Stimulated activated CD8-positive, alpha-beta memory T cell treated with anti-CD3 and anti-CD28 coated beads, Interleukin-12 subunit alpha, Interleukin-12 subunit beta, amount 100 ng/mL, for 24 hours (primary cell): ENCODE data around the gene JARID2.

Experiments
- DNase-seq: peaks from one replicate; pipeline ENCODE4 v3.0.0-alpha.2; 2020; ENCODE audit errors: extremely low read depth

Gene JARID2

GRCh38 chr6:15416932-15417509 lies 171.2 kb downstream of the JARID2 start:
- DNase-seq, result no peak

GRCh38 chr6:15417811-15418210 lies 171.9 kb downstream of the JARID2 start:
- no peak for DNase-seq

GRCh38 chr6:15419493-15419892 lies 173.6 kb downstream of the JARID2 start:
- no peak for DNase-seq

DNA sequence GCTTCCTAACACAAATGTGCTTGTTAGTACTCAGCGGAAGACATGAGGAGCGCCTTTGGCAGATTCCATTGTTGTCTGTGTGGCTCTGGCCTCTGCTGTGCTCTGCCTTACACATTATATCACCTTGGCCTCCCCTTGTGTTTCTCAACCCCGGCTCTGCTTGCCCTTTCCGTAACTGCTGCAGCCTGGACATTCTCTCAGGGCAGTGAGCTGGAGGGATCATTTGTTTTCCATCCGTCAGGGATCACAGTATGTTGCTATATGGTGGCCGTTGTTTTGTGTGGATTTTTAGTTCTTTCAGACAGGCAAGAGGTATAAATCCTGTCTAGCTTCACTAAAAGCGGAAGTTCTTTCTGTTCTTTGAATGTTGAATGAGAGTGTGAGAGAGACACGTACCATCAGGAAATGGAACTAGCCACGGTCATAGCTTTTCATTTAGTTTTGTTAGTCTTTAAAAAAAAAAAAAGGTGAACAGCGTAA lies 175.1 kb downstream of the JARID2 start:
- DNase-seq, result no peak

GRCh38 chr6:15421945-15422733 lies 176.3 kb downstream of the JARID2 start:
- DNase-seq, result no peak

- DNase-seq, result no peak
Observed at GRCh38 chr6:15423286-15423993, 177.6 kb downstream of the JARID2 start.

GRCh38 chr6:15425947-15426346 lies 180.1 kb downstream of the JARID2 start:
- DNase-seq, result no peak

DNA sequence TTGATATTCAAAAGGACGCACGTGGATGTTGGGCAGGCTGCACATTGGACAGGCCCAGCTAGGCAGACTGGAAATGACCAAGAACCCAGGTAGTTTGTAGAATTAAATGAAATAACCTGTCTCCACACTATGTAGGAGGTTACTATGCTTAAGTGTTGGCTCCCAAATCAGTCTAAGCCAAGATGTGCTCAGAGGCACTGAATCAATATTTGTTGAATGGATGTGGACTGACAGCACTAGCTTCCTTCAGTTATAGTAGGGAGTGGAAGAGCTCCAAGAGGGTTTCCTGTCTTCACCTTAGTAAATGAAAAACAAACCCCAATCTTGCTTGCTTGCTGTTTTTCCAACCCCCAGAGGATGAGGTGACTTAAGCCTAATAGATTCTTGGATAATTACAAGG lies 180.5 kb downstream of the JARID2 start:
- DNase-seq, result no peak

DNA sequence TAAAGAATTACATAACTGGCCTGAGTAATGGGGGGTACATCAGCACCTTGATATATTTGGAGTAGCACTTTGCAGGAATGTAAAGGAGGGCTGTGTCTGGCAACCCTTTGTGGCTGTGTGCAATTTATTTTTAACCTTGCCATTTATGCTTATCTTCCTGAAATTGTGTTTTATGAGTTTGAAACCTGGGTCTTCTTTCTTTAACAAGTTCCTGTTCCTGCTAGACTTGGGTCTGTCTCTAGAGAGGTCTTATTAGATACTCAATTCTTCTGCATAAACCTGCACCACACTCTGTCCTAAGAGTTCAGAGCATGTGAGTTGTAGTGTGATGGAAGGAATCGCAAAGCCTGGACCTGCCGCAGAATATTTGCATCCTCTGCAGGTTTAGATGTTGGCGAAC lies 181.0 kb downstream of the JARID2 start:
- DNase-seq, result no peak

DNA sequence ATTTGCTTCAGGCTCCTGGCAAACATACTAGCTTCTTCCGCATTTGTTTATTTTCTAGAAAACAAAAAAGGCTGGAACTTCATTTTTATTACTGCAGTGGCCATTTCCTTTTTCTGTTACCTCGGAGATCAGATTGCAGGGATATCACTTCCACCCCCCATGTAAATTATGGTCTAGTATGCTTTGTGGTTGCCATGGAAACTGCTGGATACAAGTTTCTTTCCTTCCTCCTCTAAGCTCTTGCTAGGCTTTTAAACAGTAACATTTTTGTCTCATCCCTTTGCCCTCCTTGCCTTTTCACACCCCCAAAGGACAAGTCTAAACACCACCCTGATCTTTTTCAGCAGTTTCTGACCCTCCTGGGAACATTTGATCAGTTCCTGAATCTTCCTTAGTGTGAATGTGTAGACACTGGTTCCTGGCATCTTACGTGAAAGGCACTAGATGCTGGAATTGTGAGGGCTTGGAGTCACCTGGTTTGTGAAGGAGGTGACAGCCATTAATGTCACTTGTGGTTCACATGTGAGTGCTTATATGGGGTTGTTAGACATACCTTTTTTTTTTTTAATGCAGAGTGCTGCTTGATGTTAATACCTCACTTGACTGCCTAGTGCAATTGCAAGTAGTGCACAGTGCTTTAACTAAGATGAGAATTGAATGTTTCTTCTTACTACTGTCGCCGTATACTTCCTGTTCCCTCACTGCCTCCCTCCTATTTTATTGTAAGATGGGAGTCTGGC lies 181.6 kb downstream of the JARID2 start:
- no peak for DNase-seq

DNA sequence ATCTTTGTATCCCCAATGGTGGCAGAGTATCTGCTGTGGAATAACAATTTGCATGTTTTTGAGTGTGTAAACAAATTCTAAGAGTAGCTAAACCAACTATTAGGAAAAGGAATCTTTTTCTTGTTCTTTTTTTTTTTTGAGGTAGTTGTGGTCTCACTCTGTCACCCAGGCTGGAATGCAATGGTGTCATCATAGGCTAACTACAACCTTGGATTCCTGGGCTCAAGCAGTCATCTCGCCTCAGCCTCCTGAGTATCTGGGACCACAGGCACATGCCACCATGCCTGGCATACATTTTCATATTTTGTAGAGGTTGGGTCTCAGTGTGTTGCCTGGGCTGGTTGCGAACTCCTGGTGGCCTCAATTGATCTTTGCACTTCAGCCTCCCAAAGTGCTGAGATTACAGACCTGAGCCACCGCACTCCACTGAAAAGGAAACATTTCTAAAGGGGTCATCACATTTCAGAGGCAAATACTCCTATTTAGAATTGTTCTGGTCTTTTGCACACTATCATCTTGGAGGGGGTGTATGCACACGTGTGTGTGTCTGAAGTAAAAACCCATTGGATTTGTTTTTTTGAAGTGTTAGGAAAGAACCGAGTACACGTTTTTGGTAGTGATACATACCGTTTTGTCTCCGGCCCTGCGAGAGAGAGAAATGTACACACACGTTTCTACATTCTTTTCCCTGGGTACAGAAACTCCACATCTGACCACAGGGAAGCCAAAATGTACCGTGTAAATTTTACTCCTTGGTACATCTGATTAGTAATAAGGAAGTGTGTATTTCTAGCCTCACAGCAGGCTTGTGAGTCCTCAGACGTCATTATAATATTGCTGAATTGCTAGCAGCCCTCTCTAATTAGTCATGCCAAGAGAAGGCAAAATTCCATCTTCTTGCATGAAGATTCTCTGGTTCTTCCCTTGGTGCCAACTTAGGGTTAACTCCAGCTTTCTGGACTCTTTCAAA lies 183.6 kb downstream of the JARID2 start:
- no peak for DNase-seq

DNA sequence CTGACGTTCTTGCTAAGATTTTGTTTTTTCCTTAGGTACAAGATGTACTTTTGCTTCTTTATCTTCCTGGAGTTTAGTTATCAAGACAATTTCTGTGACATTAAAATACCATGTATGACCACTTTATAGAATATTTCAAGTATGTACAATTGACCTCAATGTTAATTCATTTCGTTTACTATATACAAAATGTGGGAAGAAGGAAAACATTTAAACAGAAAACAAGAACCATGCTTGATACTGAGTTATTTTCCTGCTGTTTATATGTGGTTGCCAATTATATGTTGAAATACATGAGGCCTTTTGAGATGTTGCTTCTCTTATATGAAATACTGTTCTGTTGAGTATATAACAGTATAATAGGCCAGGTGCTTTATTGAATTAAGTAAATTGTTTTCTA lies 184.3 kb downstream of the JARID2 start:
- no peak for DNase-seq

DNA sequence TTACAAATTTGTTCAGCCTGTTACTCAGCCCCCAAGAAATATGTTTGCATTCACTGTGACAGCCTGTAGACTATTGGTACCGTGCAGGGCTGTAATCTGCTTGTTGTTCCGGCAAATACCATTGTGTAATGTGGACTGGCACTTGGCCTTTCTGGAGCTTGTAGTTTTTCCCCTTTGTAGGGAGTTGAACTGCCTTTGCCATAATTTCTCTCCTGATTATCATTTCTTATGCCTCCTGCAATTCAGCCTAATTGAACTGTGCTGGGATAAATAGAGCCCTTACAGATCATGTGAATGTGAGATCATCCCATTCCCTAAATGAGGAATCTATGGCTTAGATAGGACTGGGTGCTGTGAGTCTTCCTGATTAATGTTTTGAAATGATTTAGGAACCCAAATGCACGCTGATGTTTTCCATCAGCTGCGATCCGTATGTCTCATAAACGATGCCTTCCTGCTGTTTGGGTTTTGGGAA lies 185.1 kb downstream of the JARID2 start:
- DNase-seq, result no peak

- DNase-seq, result no peak
Observed at GRCh38 chr6:15431762-15432483, 186.1 kb downstream of the JARID2 start.

GRCh38 chr6:15433511-15433861 lies 187.6 kb downstream of the JARID2 start:
- no peak for DNase-seq

DNA sequence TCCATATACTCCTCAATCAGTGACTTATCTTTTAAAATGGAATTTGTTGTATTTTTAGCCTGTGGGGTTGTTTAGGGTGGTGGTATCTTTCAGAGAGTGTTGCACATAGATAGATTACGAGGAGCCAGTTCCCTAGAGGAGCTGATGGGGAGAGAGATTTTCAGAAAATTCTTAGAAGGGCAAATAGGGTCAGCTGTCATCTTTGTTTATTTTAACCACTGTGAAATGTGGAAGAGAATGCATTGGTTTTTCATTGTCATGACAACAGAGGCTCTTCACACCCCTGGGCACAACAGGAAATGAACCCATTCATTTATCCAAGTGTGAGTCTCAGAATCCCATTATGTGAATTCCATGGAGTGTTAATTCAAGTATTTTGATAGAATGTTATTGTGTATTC lies 188.4 kb downstream of the JARID2 start:
- no peak for DNase-seq

GRCh38 chr6:15434823-15435380 lies 189.0 kb downstream of the JARID2 start:
- no peak for DNase-seq

DNA sequence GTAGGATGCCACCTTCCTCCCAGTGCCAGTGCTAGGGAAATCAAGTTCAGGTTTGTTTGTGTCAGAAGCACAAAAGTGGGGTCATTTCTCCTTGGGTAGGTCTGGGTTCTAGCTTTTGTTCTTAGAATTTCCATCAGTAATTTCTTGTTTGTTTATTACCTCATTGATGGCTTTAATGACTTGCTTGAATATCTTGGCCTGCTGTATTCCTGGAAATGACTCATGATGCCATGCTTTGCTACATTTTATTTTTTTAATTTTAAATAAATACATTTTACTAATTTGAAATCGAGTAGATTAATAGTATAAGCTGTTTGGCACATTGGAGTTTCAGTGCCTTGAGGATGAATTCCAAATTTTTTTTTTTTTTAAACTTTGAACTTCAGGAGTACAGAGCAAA lies 189.6 kb downstream of the JARID2 start:
- no peak for DNase-seq

DNA sequence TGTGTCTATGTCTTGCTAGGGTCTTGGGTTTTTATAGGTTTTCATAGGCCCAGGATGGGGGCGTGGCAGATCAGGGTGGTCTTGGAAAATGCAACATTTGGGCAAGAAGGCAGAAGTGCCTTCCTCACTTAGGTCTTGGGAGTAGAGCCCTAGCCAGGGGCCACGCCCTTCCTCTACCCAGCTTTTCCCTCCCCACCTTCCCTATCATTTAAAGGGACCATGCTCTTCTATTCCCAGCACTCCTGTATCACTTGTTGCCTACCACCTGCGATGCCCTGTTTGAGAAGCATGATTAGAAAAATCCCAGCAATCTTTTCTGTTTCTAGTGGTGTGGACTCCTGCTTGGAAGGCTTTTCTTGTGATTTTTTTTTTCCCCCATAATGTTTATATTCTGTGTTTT lies 190.6 kb downstream of the JARID2 start:
- no peak for DNase-seq

GRCh38 chr6:15437090-15437635 lies 191.3 kb downstream of the JARID2 start:
- no peak for DNase-seq
